HEK293 (cell line): ENCODE data around the gene CAP1.

ENCODE experiments used
- BCL11B ChIP-seq: fragments of 450-650 bp; formaldehyde crosslinking; IDR thresholded peaks from 2 replicates; pipeline ENCODE4 v1.5.1; 2016; ENCODE audit warnings: low read depth, missing biosample characterization, missing genetic modification characterization
- EGR2 ChIP-seq: fragments of 450-650 bp; formaldehyde crosslinking; IDR thresholded peaks from 2 replicates; pipeline ENCODE4 v1.5.1; 2016; ENCODE audit warnings: low read depth, missing biosample characterization, missing genetic modification characterization
- ELK4 ChIP-seq: IDR thresholded peaks from 2 replicates; pipeline ENCODE4 v1.6.1; 2011; ENCODE audit warnings: mild to moderate bottlenecking, low read depth, low read length, borderline replicate concordance
- GLIS1 ChIP-seq: fragments of 450-650 bp; formaldehyde crosslinking; IDR thresholded peaks from 2 replicates; pipeline ENCODE4 v1.5.1; 2016; ENCODE audit warnings: missing biosample characterization, missing genetic modification characterization
- IKZF3 ChIP-seq: fragments of 450-650 bp; IDR thresholded peaks from 2 replicates; pipeline ENCODE4 v1.5.0; 2018; ENCODE audit warnings: missing biosample characterization, mild to moderate bottlenecking, missing genetic modification characterization, moderate library complexity
- REPIN1 ChIP-seq: fragments of 450-650 bp; formaldehyde crosslinking; IDR thresholded peaks from 2 replicates; pipeline ENCODE4 v1.5.1; 2017; ENCODE audit warnings: missing biosample characterization, missing genetic modification characterization, low read depth
- YY1 ChIP-seq: fragments of 450-650 bp; formaldehyde crosslinking; IDR thresholded peaks from 2 replicates; pipeline ENCODE4 v1.5.1; 2018; ENCODE audit warnings: missing biosample characterization, missing genetic modification characterization
- ZBTB49 ChIP-seq: fragments of 450-650 bp; formaldehyde crosslinking; IDR thresholded peaks from 2 replicates; pipeline ENCODE4 v1.5.1; 2016; ENCODE audit warnings: missing biosample characterization, missing genetic modification characterization, low read depth
- ZEB2 ChIP-seq: fragments of 450-650 bp; formaldehyde crosslinking; IDR thresholded peaks from 2 replicates; pipeline ENCODE4 v1.5.1; 2016; ENCODE audit warnings: missing biosample characterization, missing genetic modification characterization
- ZNF148 ChIP-seq: fragments of 450-650 bp; formaldehyde crosslinking; IDR thresholded peaks from 2 replicates; pipeline ENCODE4 v1.5.0; 2017; ENCODE audit warnings: missing biosample characterization, missing genetic modification characterization, borderline replicate concordance
- ZNF155 ChIP-seq: fragments of 450-650 bp; formaldehyde crosslinking; IDR thresholded peaks from 2 replicates; pipeline ENCODE4 v1.5.1; 2016; ENCODE audit warnings: missing biosample characterization, missing genetic modification characterization
- ZNF18 ChIP-seq: fragments of 450-650 bp; formaldehyde crosslinking; IDR thresholded peaks from 2 replicates; pipeline ENCODE4 v1.5.1; 2016; ENCODE audit warnings: missing biosample characterization, missing genetic modification characterization
- ZNF211 ChIP-seq: fragments of 450-650 bp; formaldehyde crosslinking; IDR thresholded peaks from 2 replicates; pipeline ENCODE4 v1.5.1; 2016; ENCODE audit warnings: low read depth, missing biosample characterization, missing genetic modification characterization
- ZNF239 ChIP-seq: fragments of 450-650 bp; formaldehyde crosslinking; IDR thresholded peaks from 2 replicates; pipeline ENCODE4 v1.5.1; 2016; ENCODE audit warnings: missing biosample characterization, missing genetic modification characterization
- ZNF280C ChIP-seq: fragments of 450-650 bp; formaldehyde crosslinking; IDR thresholded peaks from 2 replicates; pipeline ENCODE4 v1.5.1; 2016; ENCODE audit warnings: missing biosample characterization, missing genetic modification characterization
- ZNF311 ChIP-seq: fragments of 450-650 bp; formaldehyde crosslinking; IDR thresholded peaks from 2 replicates; pipeline ENCODE4 v1.5.1; 2017; ENCODE audit warnings: missing biosample characterization, missing genetic modification characterization, borderline replicate concordance
- ZNF366 ChIP-seq: fragments of 450-650 bp; formaldehyde crosslinking; conservative IDR thresholded peaks from 2 replicates; pipeline ENCODE4 v1.5.1; 2016; ENCODE audit warnings: missing biosample characterization, missing genetic modification characterization
- ZNF37A ChIP-seq: fragments of 450-650 bp; IDR thresholded peaks from 2 replicates; pipeline ENCODE4 v1.5.1; 2018; ENCODE audit warnings: missing biosample characterization, missing genetic modification characterization
- ZNF558 ChIP-seq: fragments of 450-650 bp; formaldehyde crosslinking; IDR thresholded peaks from 2 replicates; pipeline ENCODE4 v1.5.1; 2016; ENCODE audit warnings: missing biosample characterization, missing genetic modification characterization
- ZNF596 ChIP-seq: fragments of 450-650 bp; IDR thresholded peaks from 2 replicates; pipeline ENCODE4 v1.5.0; 2018; ENCODE audit warnings: missing biosample characterization, mild to moderate bottlenecking, missing genetic modification characterization, moderate library complexity
- ZNF660 ChIP-seq: fragments of 450-650 bp; IDR thresholded peaks from 2 replicates; pipeline ENCODE4 v1.5.1; 2018; ENCODE audit warnings: missing biosample characterization, mild to moderate bottlenecking, missing genetic modification characterization
- ZNF692 ChIP-seq: fragments of 450-650 bp; formaldehyde crosslinking; IDR thresholded peaks from 2 replicates; pipeline ENCODE4 v1.5.1; 2016; ENCODE audit warnings: missing biosample characterization, missing genetic modification characterization
- ZNF777 ChIP-seq: fragments of 450-650 bp; formaldehyde crosslinking; IDR thresholded peaks from 2 replicates; pipeline ENCODE4 v1.5.1; 2017; ENCODE audit warnings: missing biosample characterization, missing genetic modification characterization, borderline replicate concordance
- ZNF837 ChIP-seq: fragments of 450-650 bp; formaldehyde crosslinking; IDR thresholded peaks from 2 replicates; pipeline ENCODE4 v1.5.1; 2016; ENCODE audit warnings: missing biosample characterization, missing genetic modification characterization
- ZSCAN4 ChIP-seq: fragments of 450-650 bp; formaldehyde crosslinking; IDR thresholded peaks from 2 replicates; pipeline ENCODE4 v1.5.1; 2017; ENCODE audit warnings: missing biosample characterization, missing genetic modification characterization
- ZXDB ChIP-seq: fragments of 450-650 bp; formaldehyde crosslinking; IDR thresholded peaks from 2 replicates; pipeline ENCODE4 v1.5.1; 2016; ENCODE audit warnings: missing biosample characterization, missing genetic modification characterization

The CAP1 gene

GRCh38 chr1:40040511-40041465, at the start of gene CAP1 (continued):
- TF ChIP-seq ZNF366 (tag by site-specific recombination) = no peak
- TF ChIP-seq ZXDB (tag by site-specific recombination) = peak; percentile 53
- no peak for TF ChIP-seq EGR2 (tag by site-specific recombination)
- no peak for TF ChIP-seq ZNF558 (tag by site-specific recombination)
- peak; percentile 63; the same call in 1 of the 2 replicates for TF ChIP-seq ZNF692 (tag by site-specific recombination)
- no peak for TF ChIP-seq ZNF596
- TF ChIP-seq IKZF3 = no peak
- TF ChIP-seq ZEB2 (tag by site-specific recombination) = peak; percentile 24; the same call in 1 of the 2 replicates
- no peak for TF ChIP-seq ZNF211 (tag by site-specific recombination)
- TF ChIP-seq ZBTB49 = no peak
- no peak for TF ChIP-seq GLIS1 (tag by site-specific recombination)
- no peak for TF ChIP-seq BCL11B (tag by site-specific recombination)
- no peak for TF ChIP-seq ZNF18 (tag by site-specific recombination)
- no peak for TF ChIP-seq ZNF311 (tag by site-specific recombination)
- TF ChIP-seq ZNF837 (tag by site-specific recombination) = no peak
- TF ChIP-seq ZSCAN4 = no peak
- TF ChIP-seq ZNF239 (tag by site-specific recombination) = no peak
- no peak for TF ChIP-seq ZNF148 (tag by site-specific recombination)
- TF ChIP-seq ZNF660 (tag by site-specific recombination) = no peak
- no peak for TF ChIP-seq ZNF155
- peak; percentile 44; the same call in 1 of the 2 replicates for TF ChIP-seq YY1 (tag by site-specific recombination)
- TF ChIP-seq ZNF777 (tag by site-specific recombination) = no peak
- no peak for TF ChIP-seq ZNF280C (tag by site-specific recombination)
- TF ChIP-seq REPIN1 (tag by site-specific recombination) = no peak
- no peak for TF ChIP-seq ZNF37A
- peak; percentile 89 for TF ChIP-seq ELK4
